ENCODE measurements around the gene DUOX1.
A peak's percentile ranks its signal among the peaks of the same experiment; 100 is the strongest.

DUOX1 gene

GRCh38 chr15:45143056-45143455 is 13.3 kb downstream of the DUOX1 start:
- Histone ChIP-seq H2AFZ (ENCODE audit: low read depth, low read length) (no peak overlapping the region), H3K4ac (ENCODE audit: low read depth in 1 of 2, low read length in 2 of 2) (no peak overlapping the region)
- 81% methylated on average over 4 of the region's 7 CpGs for WGBS

DNA sequence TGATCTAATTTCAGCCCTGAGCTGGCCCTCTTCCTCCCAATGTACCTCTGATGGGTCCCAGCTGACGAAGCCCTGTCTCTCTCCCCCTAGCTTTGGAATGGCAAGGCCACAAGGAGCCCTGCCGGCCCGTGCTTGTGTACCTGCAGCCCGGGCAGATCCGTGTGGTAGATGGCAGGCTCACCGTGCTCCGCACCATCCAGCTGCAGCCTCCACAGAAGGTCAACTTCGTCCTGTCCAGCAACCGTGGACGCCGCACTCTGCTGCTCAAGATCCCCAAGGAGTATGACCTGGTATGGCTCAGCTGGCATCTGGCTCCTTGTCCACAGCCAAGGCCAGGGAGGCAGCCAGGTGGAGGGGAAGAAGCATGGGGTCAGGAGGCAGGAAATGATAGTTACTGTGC is 14.2 kb downstream of the DUOX1 start:
- no peak overlapping the region for H2AK5ac ChIP-seq (ENCODE audit: low read length, severe bottlenecking)
- no peak overlapping the region for H2BK5ac ChIP-seq (ENCODE audit: low read depth, low read length, poor library complexity, severe bottlenecking)
- H2BK12ac ChIP-seq (ENCODE audit: low read length in 2 of 2) = no peak overlapping the region
- H2AFZ ChIP-seq (ENCODE audit: low read depth, low read length) = no peak overlapping the region
- peak overlapping the region; percentile 21 for H4K91ac ChIP-seq (ENCODE audit: low read length)
- H3K18ac ChIP-seq (ENCODE audit: low read depth in 1 of 2, low read length in 2 of 2) = no peak overlapping the region
- H3K4me1 ChIP-seq (ENCODE audit: control insufficient read depth, insufficient read depth, low read depth, low read length) = peaks cover 6% of the 10 kb centered on the region
- no peak overlapping the region for H3K14ac ChIP-seq (ENCODE audit: low read length in 2 of 2)
- no peak overlapping the region for H3K23ac ChIP-seq (ENCODE audit: low read length in 2 of 2)
- H2BK15ac ChIP-seq (ENCODE audit: low read depth, poor library complexity, severe bottlenecking) = no peak overlapping the region
- WGBS = 87% methylated on average over 11 of the region's 11 CpGs
- H3K4me3 ChIP-seq (ENCODE audit: insufficient read depth in 1 of 2, low read depth in 1 of 2, low read length in 2 of 2) = no peak overlapping the region
- no peak overlapping the region for H3K27ac ChIP-seq (ENCODE audit: low read length, poor library complexity, severe bottlenecking)
- H3K36me3 ChIP-seq (ENCODE audit: control insufficient read depth in 1 of 2, insufficient read depth in 2 of 2, low read depth in 1 of 2, low read length in 2 of 2) = no peaks in the 10 kb centered on the region
- no peak overlapping the region for H4K8ac ChIP-seq (ENCODE audit: low read length)
- H3K9ac ChIP-seq (ENCODE audit: low read length) = no peak overlapping the region
- no peak overlapping the region for H3K4me2 ChIP-seq (ENCODE audit: low read length, poor library complexity, severe bottlenecking)
- no peak for DNase-seq
- no peak overlapping the region for H2BK120ac ChIP-seq (ENCODE audit: low read depth, low read length)
- no peak overlapping the region for H3K4ac ChIP-seq (ENCODE audit: low read depth in 1 of 2, low read length in 2 of 2)
- H3K9me3 ChIP-seq (ENCODE audit: control insufficient read depth, low read length) = no peaks in the 10 kb centered on the region
- no peaks in the 10 kb centered on the region for H3K79me1 ChIP-seq (replicated peaks; ENCODE audit: low read length, poor library complexity, severe bottlenecking)
- peaks cover 10 to 33% of the 10 kb centered on the region in 2 experiments for H3K27me3 ChIP-seq (ENCODE audit: control insufficient read depth in 1 of 2, insufficient read depth in 1 of 2, low read length in 2 of 2)

More at GRCh38 chr15:45143056-45143455, 13.3 kb downstream of the DUOX1 start:
- Histone ChIP-seq H3K9me3 (ENCODE audit: control insufficient read depth, low read length) (no peaks in the 10 kb centered on the region), H3K4me1 (ENCODE audit: control insufficient read depth, insufficient read depth, low read depth, low read length) (peaks cover 3% of the 10 kb centered on the region), H2BK5ac (ENCODE audit: low read depth, low read length, poor library complexity, severe bottlenecking) (no peak overlapping the region), H3K4me2 (ENCODE audit: low read length, poor library complexity, severe bottlenecking) (no peak overlapping the region), H3K4me3 (ENCODE audit: insufficient read depth in 1 of 2, low read depth in 1 of 2, low read length in 2 of 2) (no peak overlapping the region), H2AK5ac (ENCODE audit: low read length, severe bottlenecking) (no peak overlapping the region), H2BK15ac (ENCODE audit: low read depth, poor library complexity, severe bottlenecking) (no peak overlapping the region), H3K79me1 (replicated peaks; ENCODE audit: low read length, poor library complexity, severe bottlenecking) (no peaks in the 10 kb centered on the region), H3K27me3 (ENCODE audit: control insufficient read depth in 1 of 2, insufficient read depth in 1 of 2, low read length in 2 of 2) (peaks cover 12 to 41% of the 10 kb centered on the region in 2 experiments), H2BK120ac (ENCODE audit: low read depth, low read length) (no peak overlapping the region), H3K23ac (ENCODE audit: low read length in 2 of 2) (no peak overlapping the region), H3K18ac (ENCODE audit: low read depth in 1 of 2, low read length in 2 of 2) (no peak overlapping the region), H3K9ac (ENCODE audit: low read length) (no peak overlapping the region), H4K91ac (ENCODE audit: low read length) (no peak overlapping the region), H4K8ac (ENCODE audit: low read length) (no peak overlapping the region), H3K14ac (ENCODE audit: low read length in 2 of 2) (no peak overlapping the region), H3K36me3 (ENCODE audit: control insufficient read depth in 1 of 2, insufficient read depth in 2 of 2, low read depth in 1 of 2, low read length in 2 of 2) (no peaks in the 10 kb centered on the region), H3K27ac (ENCODE audit: low read length, poor library complexity, severe bottlenecking) (no peak overlapping the region), H2BK12ac (ENCODE audit: low read length in 2 of 2) (no peak overlapping the region)
- no peak for DNase-seq

GRCh38 chr15:45144775-45145174 is 15.0 kb downstream of the DUOX1 start:
- Histone ChIP-seq H2BK12ac (ENCODE audit: low read length in 2 of 2) (no peak overlapping the region), H3K9me3 (ENCODE audit: control insufficient read depth, low read length) (no peaks in the 10 kb centered on the region), H2AFZ (ENCODE audit: low read depth, low read length) (no peak overlapping the region), H3K23ac (ENCODE audit: low read length in 2 of 2) (no peak overlapping the region), H3K4me2 (ENCODE audit: low read length, poor library complexity, severe bottlenecking) (no peak overlapping the region), H3K14ac (ENCODE audit: low read length in 2 of 2) (no peak overlapping the region), H3K4me3 (ENCODE audit: insufficient read depth in 1 of 2, low read depth in 1 of 2, low read length in 2 of 2) (no peak overlapping the region), H3K4me1 (ENCODE audit: control insufficient read depth, insufficient read depth, low read depth, low read length) (peaks cover 6% of the 10 kb centered on the region), H3K4ac (ENCODE audit: low read depth in 1 of 2, low read length in 2 of 2) (no peak overlapping the region), H2BK5ac (ENCODE audit: low read depth, low read length, poor library complexity, severe bottlenecking) (no peak overlapping the region), H2BK15ac (ENCODE audit: low read depth, poor library complexity, severe bottlenecking) (no peak overlapping the region), H4K91ac (ENCODE audit: low read length) (no peak overlapping the region), H3K27me3 (ENCODE audit: control insufficient read depth in 1 of 2, insufficient read depth in 1 of 2, low read length in 2 of 2) (peaks cover 10 to 33% of the 10 kb centered on the region in 2 experiments), H2AK5ac (ENCODE audit: low read length, severe bottlenecking) (no peak overlapping the region), H2BK120ac (ENCODE audit: low read depth, low read length) (no peak overlapping the region), H3K79me1 (replicated peaks; ENCODE audit: low read length, poor library complexity, severe bottlenecking) (no peaks in the 10 kb centered on the region), H3K27ac (ENCODE audit: low read length, poor library complexity, severe bottlenecking) (no peak overlapping the region), H3K36me3 (ENCODE audit: control insufficient read depth in 1 of 2, insufficient read depth in 2 of 2, low read depth in 1 of 2, low read length in 2 of 2) (no peaks in the 10 kb centered on the region), H4K8ac (ENCODE audit: low read length) (no peak overlapping the region), H3K18ac (ENCODE audit: low read depth in 1 of 2, low read length in 2 of 2) (no peak overlapping the region), H3K9ac (ENCODE audit: low read length) (no peak overlapping the region)
- 87% methylated on average over 8 of the region's 9 CpGs for WGBS
- no peak for DNase-seq

GRCh38 chr15:45146405-45146804 is 16.6 kb downstream of the DUOX1 start:
- Histone ChIP-seq H3K9ac (ENCODE audit: low read length) (no peak overlapping the region), H2BK12ac (ENCODE audit: low read length in 2 of 2) (no peak overlapping the region), H3K23ac (ENCODE audit: low read length in 2 of 2) (no peak overlapping the region), H3K9me3 (ENCODE audit: control insufficient read depth, low read length) (no peaks in the 10 kb centered on the region), H3K4me2 (ENCODE audit: low read length, poor library complexity, severe bottlenecking) (no peak overlapping the region), H2BK5ac (ENCODE audit: low read depth, low read length, poor library complexity, severe bottlenecking) (no peak overlapping the region), H2AFZ (ENCODE audit: low read depth, low read length) (no peak overlapping the region), H3K4me1 (ENCODE audit: control insufficient read depth, insufficient read depth, low read depth, low read length) (peaks cover 6% of the 10 kb centered on the region), H3K79me1 (replicated peaks; ENCODE audit: low read length, poor library complexity, severe bottlenecking) (no peaks in the 10 kb centered on the region), H3K27ac (ENCODE audit: low read length, poor library complexity, severe bottlenecking) (no peak overlapping the region), H3K4ac (ENCODE audit: low read depth in 1 of 2, low read length in 2 of 2) (no peak overlapping the region), H4K91ac (ENCODE audit: low read length) (no peak overlapping the region), H3K36me3 (ENCODE audit: control insufficient read depth in 1 of 2, insufficient read depth in 2 of 2, low read depth in 1 of 2, low read length in 2 of 2) (peaks cover under 1 to 3% of the 10 kb centered on the region in 2 experiments), H3K18ac (ENCODE audit: low read depth in 1 of 2, low read length in 2 of 2) (no peak overlapping the region), H4K8ac (ENCODE audit: low read length) (no peak overlapping the region), H3K4me3 (ENCODE audit: insufficient read depth in 1 of 2, low read depth in 1 of 2, low read length in 2 of 2) (no peak overlapping the region), H2BK120ac (ENCODE audit: low read depth, low read length) (no peak overlapping the region), H2AK5ac (ENCODE audit: low read length, severe bottlenecking) (no peak overlapping the region), H3K14ac (ENCODE audit: low read length in 2 of 2) (no peak overlapping the region), H2BK15ac (ENCODE audit: low read depth, poor library complexity, severe bottlenecking) (no peak overlapping the region), H3K27me3 (ENCODE audit: control insufficient read depth in 1 of 2, insufficient read depth in 1 of 2, low read length in 2 of 2) (peaks cover 10 to 36% of the 10 kb centered on the region in 2 experiments)
- no peak for DNase-seq
- WGBS = 98% methylated on average over 4 of the region's 4 CpGs

Measured in mesenchymal stem cell (in vitro differentiated cells and primary cell).